HG02852 (cell line): ENCODE results near the gene SPAG8.

Experiments used
- ATAC-seq: cut with Tn5 transposase; IDR thresholded peaks from one replicate; pipeline ENCODE4 v1.9.1; 2021; ENCODE audit warnings: mild to moderate bottlenecking, moderate library complexity; ENCODE audit not compliant: unreplicated experiment

The SPAG8 gene

GRCh38 chr9:35776018-35776417, 36.0 kb downstream of the SPAG8 start:
- ATAC-seq, result no peak

- no peak for ATAC-seq
These were observed 37.0 kb downstream of the SPAG8 start for GRCh38 chr9:35774907-35775635.

DNA sequence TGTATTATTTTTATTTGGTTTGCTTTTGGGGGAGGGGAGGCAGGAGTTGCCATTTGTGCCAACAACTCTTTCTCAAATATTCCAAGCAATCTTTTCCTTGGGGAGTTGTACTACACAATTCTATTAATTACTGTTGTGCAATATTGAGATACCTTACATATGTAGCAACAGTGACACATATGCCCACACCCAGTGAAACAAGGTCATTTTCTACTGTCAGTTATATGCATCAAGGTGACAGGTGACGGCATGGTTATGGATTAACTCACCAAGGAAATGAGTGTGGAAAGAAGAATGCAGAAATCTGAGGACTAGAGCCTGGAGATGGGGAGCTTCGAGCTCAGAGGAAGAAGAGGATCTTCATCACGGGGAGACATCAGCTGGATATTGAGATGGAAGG, 40.1 kb downstream of the SPAG8 start:
- ATAC-seq, result no peak

GRCh38 chr9:35771534-35771933, 40.5 kb downstream of the SPAG8 start:
- ATAC-seq, result no peak

DNA sequence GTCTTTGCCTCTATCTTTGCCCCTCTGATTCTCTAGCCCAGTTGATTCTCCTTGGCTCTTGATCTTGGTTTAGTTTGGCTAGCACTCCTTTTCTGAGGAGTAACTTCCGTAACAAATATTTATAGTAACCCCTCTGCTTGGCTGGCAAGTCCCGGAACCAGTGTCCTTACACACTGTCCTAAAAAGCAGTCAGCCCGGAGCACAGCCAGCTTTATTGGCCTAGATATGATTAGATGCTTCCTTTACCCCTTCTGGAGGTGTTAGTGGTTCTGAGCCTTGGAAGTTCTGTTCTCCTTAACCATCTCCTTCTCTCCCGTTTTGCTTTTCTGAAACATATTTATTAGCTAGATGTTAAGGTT, 41.0 kb downstream of the SPAG8 start:
- ATAC-seq, result no peak

GRCh38 chr9:35769763-35770162, 42.3 kb downstream of the SPAG8 start:
- no peak for ATAC-seq

DNA sequence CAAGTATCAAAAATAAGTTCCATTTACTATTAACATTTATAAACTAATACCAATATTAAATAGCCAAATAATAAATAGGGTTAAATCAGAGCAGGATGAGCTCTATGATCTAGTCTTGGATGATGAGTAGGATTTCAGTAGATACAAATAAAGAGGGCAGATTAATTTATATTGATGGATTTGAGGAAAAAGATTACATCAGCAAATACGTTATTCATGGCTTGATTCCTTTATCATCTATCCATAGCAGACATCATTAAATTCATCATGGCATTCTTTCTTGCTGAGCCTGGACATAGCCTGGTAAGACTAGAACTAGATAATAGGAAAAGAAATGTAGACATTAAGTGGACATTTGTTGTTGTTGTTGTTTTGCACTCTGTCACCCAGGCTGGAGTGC, 44.6 kb downstream of the SPAG8 start:
- no peak for ATAC-seq

DNA sequence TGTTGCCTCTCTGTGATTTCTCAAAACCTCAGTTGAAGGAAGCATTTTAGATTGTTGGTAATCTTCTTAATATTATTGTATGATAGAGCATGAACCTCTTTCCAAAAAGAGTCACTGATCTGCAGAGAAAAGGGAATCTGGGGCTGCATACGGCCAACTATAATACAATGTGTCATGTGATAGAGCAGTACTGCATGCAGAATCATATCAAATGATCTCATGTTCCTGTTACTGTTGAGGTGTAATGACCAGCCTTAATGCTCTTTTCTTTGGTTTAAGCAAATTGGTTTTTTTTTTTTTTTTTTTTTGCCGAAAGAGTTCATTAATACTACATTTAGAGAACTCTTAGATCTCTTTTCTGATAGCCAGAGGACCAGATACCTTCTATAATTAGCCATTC, 45.1 kb downstream of the SPAG8 start:
- ATAC-seq, result no peak

GRCh38 chr9:35763803-35764202, 48.3 kb downstream of the SPAG8 start:
- ATAC-seq, result no peak

- ATAC-seq, result no peak
These were observed 48.9 kb downstream of the SPAG8 start for GRCh38 chr9:35763181-35763580.

- ATAC-seq, result no peak
These were observed 51.4 kb downstream of the SPAG8 start for GRCh38 chr9:35760651-35761050.

- no peak for ATAC-seq
These were observed 52.3 kb downstream of the SPAG8 start for GRCh38 chr9:35759795-35760194.
